ENCODE measurements around the gene KRT4.

The KRT4 gene

GRCh38 chr12:52790427-52791270, 23.3 kb downstream of the KRT4 start:
- DNase-seq = no peak

- DNase-seq = no peak
Observed at GRCh38 chr12:52789637-52790426, 24.1 kb downstream of the KRT4 start.

GRCh38 chr12:52788876-52789636, 24.9 kb downstream of the KRT4 start:
- DNase-seq = no peak

GRCh38 chr12:52788192-52788875, 25.6 kb downstream of the KRT4 start:
- DNase-seq = no peak

GRCh38 chr12:52787324-52788191, 26.4 kb downstream of the KRT4 start:
- DNase-seq = no peak

- DNase-seq = no peak
Observed at GRCh38 chr12:52784909-52785308, 29.0 kb downstream of the KRT4 start.

GRCh38 chr12:52783563-52784316, 30.2 kb downstream of the KRT4 start:
- no peak for DNase-seq

- DNase-seq = no peak
Observed at GRCh38 chr12:52782502-52782901, 31.4 kb downstream of the KRT4 start.

- no peak for DNase-seq
Observed at GRCh38 chr12:52781399-52782082, 32.4 kb downstream of the KRT4 start.

- no peak for DNase-seq
Observed at GRCh38 chr12:52779914-52780313, 34.0 kb downstream of the KRT4 start.

- no peak for DNase-seq
Observed at GRCh38 chr12:52778833-52779232, 35.1 kb downstream of the KRT4 start.

GRCh38 chr12:52777566-52777965, 36.4 kb downstream of the KRT4 start:
- no peak for DNase-seq

GRCh38 chr12:52776913-52777395, 37.0 kb downstream of the KRT4 start, which contains the start of gene KRT76:
Gene KRT76 (minus strand): TSS chr12:52777345. CDS start chr12:52777291, 54 bp downstream.
- DNase-seq = no peak

- no peak for DNase-seq
Observed at GRCh38 chr12:52776435-52776834, 37.5 kb downstream of the KRT4 start.

- DNase-seq = no peak
Observed at GRCh38 chr12:52774629-52775250, 39.2 kb downstream of the KRT4 start.

- no peak for DNase-seq
Observed at GRCh38 chr12:52772772-52773171, 41.1 kb downstream of the KRT4 start.

GRCh38 chr12:52772188-52772587, 41.7 kb downstream of the KRT4 start:
- no peak for DNase-seq

GRCh38 chr12:52771505-52771904, 42.4 kb downstream of the KRT4 start:
- no peak for DNase-seq

GRCh38 chr12:52771088-52771487, 42.8 kb downstream of the KRT4 start:
- DNase-seq = no peak

- no peak for DNase-seq
Observed at GRCh38 chr12:52769946-52770345, 44.0 kb downstream of the KRT4 start.

Measured in stimulated activated naive CD4-positive, alpha-beta T cell (primary cell).